ENCODE measurements around the gene PCDH1.
A peak's percentile ranks its signal among the peaks of the same experiment; 100 is the strongest.

The PCDH1 gene

GRCh38 chr5:141839015-141839513, 39.1 kb downstream of the PCDH1 start:
- Histone ChIP-seq H2AFZ (no peak overlapping the region), H3K27me3 (ENCODE audit: control insufficient read depth, insufficient read depth, low read length) (no peaks in the 10 kb centered on the region), H3K9ac (no peak overlapping the region), H3K4me1 (peaks cover 32% of the 10 kb centered on the region), H3K9me3 (ENCODE audit: control insufficient read depth, low read length) (no peaks in the 10 kb centered on the region), H3K4me2 (ENCODE audit: low read length) (no peak overlapping the region), H3K79me2 (no peaks in the 10 kb centered on the region), H3K4me3 (ENCODE audit: low read depth, low read length) (no peak overlapping the region), H3K27ac (no peak overlapping the region), H3K36me3 (ENCODE audit: control insufficient read depth, insufficient read depth, low read length) (no peaks in the 10 kb centered on the region)
- TF ChIP-seq, protein P1, sequence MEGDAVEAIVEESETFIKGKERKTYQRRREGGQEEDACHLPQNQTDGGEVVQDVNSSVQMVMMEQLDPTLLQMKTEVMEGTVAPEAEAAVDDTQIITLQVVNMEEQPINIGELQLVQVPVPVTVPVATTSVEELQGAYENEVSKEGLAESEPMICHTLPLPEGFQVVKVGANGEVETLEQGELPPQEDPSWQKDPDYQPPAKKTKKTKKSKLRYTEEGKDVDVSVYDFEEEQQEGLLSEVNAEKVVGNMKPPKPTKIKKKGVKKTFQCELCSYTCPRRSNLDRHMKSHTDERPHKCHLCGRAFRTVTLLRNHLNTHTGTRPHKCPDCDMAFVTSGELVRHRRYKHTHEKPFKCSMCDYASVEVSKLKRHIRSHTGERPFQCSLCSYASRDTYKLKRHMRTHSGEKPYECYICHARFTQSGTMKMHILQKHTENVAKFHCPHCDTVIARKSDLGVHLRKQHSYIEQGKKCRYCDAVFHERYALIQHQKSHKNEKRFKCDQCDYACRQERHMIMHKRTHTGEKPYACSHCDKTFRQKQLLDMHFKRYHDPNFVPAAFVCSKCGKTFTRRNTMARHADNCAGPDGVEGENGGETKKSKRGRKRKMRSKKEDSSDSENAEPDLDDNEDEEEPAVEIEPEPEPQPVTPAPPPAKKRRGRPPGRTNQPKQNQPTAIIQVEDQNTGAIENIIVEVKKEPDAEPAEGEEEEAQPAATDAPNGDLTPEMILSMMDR (IDR thresholded peaks at IDR 0.05): no peak

GRCh38 chr5:141838326-141839014, 39.7 kb downstream of the PCDH1 start:
- Histone ChIP-seq H3K79me2 (no peaks in the 10 kb centered on the region), H3K4me3 (ENCODE audit: low read depth, low read length) (no peak overlapping the region), H3K27me3 (ENCODE audit: control insufficient read depth, insufficient read depth, low read length) (no peaks in the 10 kb centered on the region), H2AFZ (no peak overlapping the region), H3K9me3 (ENCODE audit: control insufficient read depth, low read length) (no peaks in the 10 kb centered on the region), H3K4me1 (peaks cover 26% of the 10 kb centered on the region), H3K4me2 (ENCODE audit: low read length) (no peak overlapping the region), H3K36me3 (ENCODE audit: control insufficient read depth, insufficient read depth, low read length) (no peaks in the 10 kb centered on the region), H3K27ac (no peak overlapping the region), H3K9ac (no peak overlapping the region)
- TF ChIP-seq, protein P1 (IDR thresholded peaks at IDR 0.05): no peak

GRCh38 chr5:141835928-141836670, 42.1 kb downstream of the PCDH1 start:
- peak overlapping the region; percentile 43 for H3K27ac ChIP-seq
- no peaks in the 10 kb centered on the region for H3K79me2 ChIP-seq
- H2AFZ ChIP-seq: no peak overlapping the region
- H3K4me3 ChIP-seq (ENCODE audit: low read depth, low read length): no peak overlapping the region
- no peak overlapping the region for H3K9ac ChIP-seq
- peak overlapping the region; percentile 31 for H3K4me2 ChIP-seq (ENCODE audit: low read length)
- TF ChIP-seq, protein P1 (IDR thresholded peaks at IDR 0.05): no peak
- H3K36me3 ChIP-seq (ENCODE audit: control insufficient read depth, insufficient read depth, low read length): no peaks in the 10 kb centered on the region
- H3K27me3 ChIP-seq (ENCODE audit: control insufficient read depth, insufficient read depth, low read length): no peaks in the 10 kb centered on the region
- no peaks in the 10 kb centered on the region for H3K9me3 ChIP-seq (ENCODE audit: control insufficient read depth, low read length)
- H3K4me1 ChIP-seq: peaks cover 26% of the 10 kb centered on the region

- Histone ChIP-seq H3K4me3 (ENCODE audit: low read depth, low read length) (no peak overlapping the region), H3K36me3 (ENCODE audit: control insufficient read depth, insufficient read depth, low read length) (no peaks in the 10 kb centered on the region), H3K9ac (no peak overlapping the region), H3K27ac (no peak overlapping the region), H3K4me1 (peaks cover 20% of the 10 kb centered on the region), H3K79me2 (no peaks in the 10 kb centered on the region), H3K27me3 (ENCODE audit: control insufficient read depth, insufficient read depth, low read length) (no peaks in the 10 kb centered on the region), H3K9me3 (ENCODE audit: control insufficient read depth, low read length) (no peaks in the 10 kb centered on the region), H2AFZ (no peak overlapping the region), H3K4me2 (ENCODE audit: low read length) (no peak overlapping the region)
- TF ChIP-seq, protein P1 (IDR thresholded peaks at IDR 0.05): no peak
These were observed 43.9 kb downstream of the PCDH1 start for GRCh38 chr5:141834331-141834730.
